Fibroblast of pulmonary artery (primary cell): Measurements from ENCODE around the gene ITPA.

Experiments
- DNase-seq: peaks from one replicate; pipeline ENCODE4 v3.0.0-alpha.2; 2010; ENCODE audit warnings: low read depth
- H3K4me3 ChIP-seq: replicated peaks from 2 replicates; pipeline ENCODE4 v1.5.1; 2011; ENCODE audit warnings: low read depth, mild to moderate bottlenecking, control low read depth, low read length, moderate library complexity
- CTCF ChIP-seq: IDR thresholded peaks from 2 replicates; pipeline ENCODE4 v1.5.1; 2011; ENCODE audit warnings: mild to moderate bottlenecking, control low read depth, low read length, inconsistent platforms; ENCODE audit errors: missing control alignments

ITPA gene

DNA sequence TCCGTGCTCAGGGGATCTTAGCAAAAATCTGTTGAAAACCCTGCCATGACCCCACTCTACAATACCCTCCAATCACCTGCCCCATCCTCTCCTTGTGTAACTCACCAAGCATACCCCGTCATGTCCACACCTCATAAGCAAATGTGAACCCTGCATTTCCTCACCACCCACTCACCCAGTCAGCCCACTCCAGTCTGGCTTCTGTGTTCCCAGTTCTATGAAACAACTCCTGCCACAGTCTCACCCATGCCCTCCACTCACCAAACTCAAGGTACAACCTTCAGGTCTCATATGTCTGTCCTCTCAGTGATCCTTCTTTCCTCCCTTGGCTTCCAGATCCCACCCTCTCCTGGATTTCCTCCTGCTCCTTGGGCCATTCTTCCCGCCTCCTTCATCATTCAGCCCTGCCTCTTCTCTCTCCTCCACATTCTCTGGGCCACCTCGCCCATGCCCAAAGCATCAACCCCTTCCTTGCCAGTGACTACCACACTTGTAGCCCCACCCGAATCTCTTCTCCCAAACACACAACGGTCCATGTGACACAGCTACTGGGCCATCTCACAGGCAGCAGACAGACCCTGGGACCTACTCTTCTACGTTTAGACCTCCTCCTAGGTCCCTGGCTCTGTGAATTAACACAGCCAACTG lies 13.6 kb upstream of the ITPA start:
- H3K4me3 ChIP-seq = no peak overlapping the region

GRCh38 chr20:3199206-3199605 lies 10.1 kb upstream of the ITPA start:
- no peak overlapping the region for H3K4me3 ChIP-seq
- no peak for TF ChIP-seq CTCF
- DNase-seq = no peak

More for the DNA sequence above, 13.6 kb upstream of the ITPA start:
- TF ChIP-seq CTCF = no peak
- DNase-seq = no peak

DNA sequence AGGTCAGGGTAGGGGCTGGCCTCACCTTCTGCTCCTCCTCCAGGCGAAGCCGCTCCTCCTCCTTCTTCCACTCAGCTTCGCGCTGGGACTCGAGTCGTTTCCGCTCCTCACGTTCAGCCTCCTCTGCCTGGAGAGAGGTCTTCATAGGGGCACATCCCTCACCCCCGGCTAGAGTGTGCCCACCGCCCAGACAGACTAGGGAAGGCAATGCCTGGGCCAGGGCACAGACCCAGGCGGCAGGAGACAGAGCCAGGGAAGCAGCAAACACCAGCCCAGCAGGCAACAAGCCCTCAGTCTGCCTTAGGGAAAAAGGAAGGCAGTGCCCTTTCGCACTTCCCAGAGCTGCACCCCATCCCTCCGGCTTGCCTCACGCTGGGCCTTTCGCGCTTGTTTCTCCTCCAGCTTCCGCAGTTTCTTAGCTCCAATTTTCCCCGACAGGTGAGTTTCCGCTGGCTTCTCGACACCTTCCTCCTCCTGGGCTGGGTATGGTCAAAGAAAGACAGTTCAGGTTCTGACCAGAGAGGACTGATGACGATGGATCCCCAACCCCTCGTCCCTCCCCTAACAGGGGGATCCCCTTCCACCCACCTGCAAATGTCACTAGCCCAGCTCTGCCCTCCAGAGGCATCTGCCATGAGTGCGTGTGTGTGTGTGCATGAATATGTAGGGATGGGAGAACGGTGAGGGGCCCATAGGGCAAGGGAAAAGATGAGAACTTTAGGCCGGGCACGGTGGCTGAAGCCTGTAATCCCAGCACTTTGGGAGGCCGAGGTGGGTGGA lies 9.1 kb upstream of the ITPA start:
- no peak for TF ChIP-seq CTCF
- H3K4me3 ChIP-seq = no peak overlapping the region
- DNase-seq = no peak

- peak overlapping the region; percentile 95 for H3K4me3 ChIP-seq
- no peak for DNase-seq
- TF ChIP-seq CTCF = no peak
Observed at GRCh38 chr20:3202965-3203314, 6.4 kb upstream of the ITPA start.

- no peak for TF ChIP-seq CTCF
- H3K4me3 ChIP-seq = peak overlapping the region; percentile 95
- no peak for DNase-seq
Observed at GRCh38 chr20:3203315-3204123, 5.8 kb upstream of the ITPA start.

DNA sequence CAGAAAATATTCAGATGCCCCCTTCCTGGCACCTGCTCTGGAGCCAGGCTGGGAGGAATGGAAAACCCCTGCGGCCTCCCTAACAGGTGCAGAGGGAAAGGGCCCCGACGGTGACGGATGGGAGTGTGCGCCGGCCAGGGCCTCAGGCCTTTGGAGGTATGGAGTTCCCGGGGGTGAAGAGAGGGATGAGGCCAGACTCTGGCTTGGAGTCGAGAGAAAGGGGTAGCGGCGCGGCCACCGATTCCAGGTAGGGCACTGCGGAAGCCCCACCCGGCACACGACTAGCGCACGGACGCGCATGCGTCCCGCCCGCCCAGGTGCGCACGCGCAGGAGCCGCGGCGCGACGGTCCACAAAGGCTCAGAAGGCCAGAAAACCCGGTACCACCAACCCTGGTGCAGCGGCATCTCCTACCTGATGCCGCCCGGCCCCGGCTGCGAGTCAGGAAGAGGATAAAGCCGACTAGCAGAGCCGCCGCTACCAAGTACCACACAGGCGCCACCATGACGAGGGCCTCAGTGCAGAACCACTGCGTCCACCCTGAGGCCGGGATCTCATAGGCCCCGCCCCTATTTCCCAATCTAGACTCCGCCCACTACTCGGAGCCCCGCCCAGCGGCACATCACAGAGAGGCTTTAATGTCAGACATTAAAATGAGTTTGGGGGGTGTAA lies 5.0 kb upstream of the ITPA start, which contains the start of gene DDRGK1:
Gene DDRGK1, minus strand, starts transcription at position 559 of the 671 bp plus-strand sequence. Its CDS starts 55 bp downstream, at position 504.
- peak; percentile 81 for DNase-seq
- no peak for TF ChIP-seq CTCF
- H3K4me3 ChIP-seq = peak within 1 kb of the TSS; percentile 95
